ENCODE results near the gene CA6.
A peak's percentile ranks its signal among the peaks of the same experiment; 100 is the strongest.

Gene CA6

GRCh38 chr1:8910914-8911313 is 34.8 kb upstream of the CA6 start:
- no peak overlapping the region for H3K4me2 ChIP-seq (ENCODE audit: insufficient read depth, low read length)
- TF ChIP-seq EZH2 (IDR thresholded peaks at IDR 0.05; ENCODE audit: borderline replicate concordance, low read depth, low read length, severe bottlenecking) (no peak), CTCF (IDR thresholded peaks at IDR 0.05; ENCODE audit: borderline replicate concordance, extremely low read depth, low read length, poor library complexity, severe bottlenecking) (no peak)
- no peak overlapping the region for H3K9ac ChIP-seq (ENCODE audit: low read depth, low read length)
- H3K4me3 ChIP-seq (ENCODE audit: low read depth in 1 of 2, low read length in 2 of 2), result no peak overlapping the region
- H3K9me3 ChIP-seq (ENCODE audit: insufficient read depth, low read length, severe bottlenecking), result peaks cover 2% of the 10 kb centered on the region
- H3K4me1 ChIP-seq (ENCODE audit: insufficient read depth, low read length), result peaks cover 7% of the 10 kb centered on the region; the same call in 1 of the 2 replicates
- H3K27me3 ChIP-seq (ENCODE audit: insufficient read depth, low read length, poor library complexity), result no peaks in the 10 kb centered on the region
- no peak overlapping the region for H2AFZ ChIP-seq (ENCODE audit: low read depth, low read length)
- H3K36me3 ChIP-seq (ENCODE audit: insufficient read depth, low read length), result no peaks in the 10 kb centered on the region
- ATAC-seq (ENCODE audit: insufficient read depth, low read depth) (0 out of 3 replicates have a peak, but pooled peaks have one; percentile 33), DNase-seq (no peak)
- no peaks in the 10 kb centered on the region for H3K79me2 ChIP-seq (ENCODE audit: insufficient read depth, low read length)
- no peak overlapping the region for H3K27ac ChIP-seq (ENCODE audit: low read length)
- no peaks in the 10 kb centered on the region for H4K20me1 ChIP-seq (ENCODE audit: insufficient read depth, low read length)

- H3K79me2 ChIP-seq (ENCODE audit: insufficient read depth, low read length), result no peaks in the 10 kb centered on the region
- H3K9me3 ChIP-seq (ENCODE audit: insufficient read depth, low read length, severe bottlenecking), result peaks cover 2% of the 10 kb centered on the region
- H3K4me2 ChIP-seq (ENCODE audit: insufficient read depth, low read length), result no peak overlapping the region
- no peak overlapping the region for H3K4me3 ChIP-seq (ENCODE audit: low read depth in 1 of 2, low read length in 2 of 2)
- ATAC-seq (ENCODE audit: insufficient read depth, low read depth) (no peak), DNase-seq (no peak)
- H3K4me1 ChIP-seq (ENCODE audit: insufficient read depth, low read length), result peaks cover 7% of the 10 kb centered on the region; the same call in 1 of the 2 replicates
- H4K20me1 ChIP-seq (ENCODE audit: insufficient read depth, low read length), result no peaks in the 10 kb centered on the region
- H3K9ac ChIP-seq (ENCODE audit: low read depth, low read length), result no peak overlapping the region
- no peak overlapping the region for H2AFZ ChIP-seq (ENCODE audit: low read depth, low read length)
- no peak for TF ChIP-seq EZH2 (IDR thresholded peaks at IDR 0.05; ENCODE audit: borderline replicate concordance, low read depth, low read length, severe bottlenecking)
- H3K27me3 ChIP-seq (ENCODE audit: insufficient read depth, low read length, poor library complexity), result no peaks in the 10 kb centered on the region
- no peak overlapping the region for H3K27ac ChIP-seq (ENCODE audit: low read length)
- H3K36me3 ChIP-seq (ENCODE audit: insufficient read depth, low read length), result no peaks in the 10 kb centered on the region
These were observed 34.0 kb upstream of the CA6 start for GRCh38 chr1:8911416-8912309.

GRCh38 chr1:8913457-8913856 is 32.2 kb upstream of the CA6 start:
- TF ChIP-seq EZH2 (IDR thresholded peaks at IDR 0.05; ENCODE audit: borderline replicate concordance, low read depth, low read length, severe bottlenecking), result no peak
- no peak for TF ChIP-seq CTCF (IDR thresholded peaks at IDR 0.05; ENCODE audit: borderline replicate concordance, extremely low read depth, low read length, poor library complexity, severe bottlenecking)
- no peak overlapping the region for H3K4me2 ChIP-seq (ENCODE audit: insufficient read depth, low read length)
- no peak overlapping the region for H3K27ac ChIP-seq (ENCODE audit: low read length)

GRCh38 chr1:8914466-8914865 is 31.2 kb upstream of the CA6 start:
- Histone ChIP-seq H3K4me2 (ENCODE audit: insufficient read depth, low read length) (no peak overlapping the region), H3K27ac (ENCODE audit: low read length) (no peak overlapping the region), H3K9me3 (ENCODE audit: insufficient read depth, low read length, severe bottlenecking) (peaks cover 2% of the 10 kb centered on the region), H3K4me3 (ENCODE audit: low read depth in 1 of 2, low read length in 2 of 2) (no peak overlapping the region), H3K4me1 (ENCODE audit: insufficient read depth, low read length) (peaks cover 14% of the 10 kb centered on the region), H3K36me3 (ENCODE audit: insufficient read depth, low read length) (no peaks in the 10 kb centered on the region), H4K20me1 (ENCODE audit: insufficient read depth, low read length) (no peaks in the 10 kb centered on the region), H3K27me3 (ENCODE audit: insufficient read depth, low read length, poor library complexity) (no peaks in the 10 kb centered on the region), H3K9ac (ENCODE audit: low read depth, low read length) (no peak overlapping the region), H2AFZ (ENCODE audit: low read depth, low read length) (no peak overlapping the region), H3K79me2 (ENCODE audit: insufficient read depth, low read length) (no peaks in the 10 kb centered on the region)
- TF ChIP-seq CTCF (IDR thresholded peaks at IDR 0.05; ENCODE audit: borderline replicate concordance, extremely low read depth, low read length, poor library complexity, severe bottlenecking), result no peak
- DNase-seq (no peak), ATAC-seq (ENCODE audit: insufficient read depth, low read depth) (no peak)

More at GRCh38 chr1:8913457-8913856, 32.2 kb upstream of the CA6 start:
- Histone ChIP-seq H4K20me1 (ENCODE audit: insufficient read depth, low read length) (no peaks in the 10 kb centered on the region), H2AFZ (ENCODE audit: low read depth, low read length) (no peak overlapping the region), H3K36me3 (ENCODE audit: insufficient read depth, low read length) (no peaks in the 10 kb centered on the region), H3K4me1 (ENCODE audit: insufficient read depth, low read length) (peaks cover 13% of the 10 kb centered on the region), H3K9me3 (ENCODE audit: insufficient read depth, low read length, severe bottlenecking) (peaks cover 2% of the 10 kb centered on the region), H3K4me3 (ENCODE audit: low read depth in 1 of 2, low read length in 2 of 2) (no peak overlapping the region), H3K79me2 (ENCODE audit: insufficient read depth, low read length) (no peaks in the 10 kb centered on the region), H3K27me3 (ENCODE audit: insufficient read depth, low read length, poor library complexity) (no peaks in the 10 kb centered on the region), H3K9ac (ENCODE audit: low read depth, low read length) (no peak overlapping the region)
- ATAC-seq (ENCODE audit: insufficient read depth, low read depth), result no peak
- DNase-seq, result no peak

All from DND-41 (cell line).